ENCODE data around the gene NAA80.

Gene NAA80

GRCh38 chr3:50271314-50271936, 27.8 kb downstream of the NAA80 start:
- TF ChIP-seq EZH2phosphoT487 (IDR thresholded peaks at IDR 0.05; ENCODE audit: borderline replicate concordance) (no peak), CTCF (conservative IDR thresholded peaks at IDR 0.05; ENCODE audit: low read length) (no peak)
- H3K27me3 ChIP-seq (ENCODE audit: insufficient read depth, low read length, poor library complexity, severe bottlenecking): no peaks in the 10 kb centered on the region
- H2AFZ ChIP-seq (ENCODE audit: low read length): no peak overlapping the region
- no peaks in the 10 kb centered on the region for H3K79me2 ChIP-seq (ENCODE audit: insufficient read depth, low read length)
- no peaks in the 10 kb centered on the region for H3K9me2 ChIP-seq (replicated peaks; ENCODE audit: low read depth, low read length)
- H3K4me3 ChIP-seq (ENCODE audit: low read length, poor library complexity, severe bottlenecking): no peak overlapping the region
- no peak overlapping the region for H3K4me2 ChIP-seq (ENCODE audit: low read depth, low read length, poor library complexity, severe bottlenecking)
- H3K4me1 ChIP-seq (ENCODE audit: insufficient read depth, low read length, poor library complexity, severe bottlenecking): no peaks in the 10 kb centered on the region
- H3K36me3 ChIP-seq (ENCODE audit: insufficient read depth, low read length): no peaks in the 10 kb centered on the region
- no peaks in the 10 kb centered on the region for H4K20me1 ChIP-seq (ENCODE audit: insufficient read depth, low read length, poor library complexity, severe bottlenecking)
- H3F3A ChIP-seq (ENCODE audit: low read depth): no peaks in the 10 kb centered on the region
- H3K9ac ChIP-seq (ENCODE audit: low read depth, low read length, poor library complexity, severe bottlenecking): no peak overlapping the region
- H3K9me3 ChIP-seq (ENCODE audit: insufficient read depth, low read depth, low read length): no peaks in the 10 kb centered on the region

GRCh38 chr3:50270422-50271224, 28.6 kb downstream of the NAA80 start:
- no peak overlapping the region for H3K4me2 ChIP-seq (ENCODE audit: low read depth, low read length, poor library complexity, severe bottlenecking)
- no peaks in the 10 kb centered on the region for H3K4me1 ChIP-seq (ENCODE audit: insufficient read depth, low read length, poor library complexity, severe bottlenecking)
- H2AFZ ChIP-seq (ENCODE audit: low read length): no peak overlapping the region
- no peak overlapping the region for H3K9ac ChIP-seq (ENCODE audit: low read depth, low read length, poor library complexity, severe bottlenecking)
- TF ChIP-seq CTCF (conservative IDR thresholded peaks at IDR 0.05; ENCODE audit: low read length) (no peak), EZH2phosphoT487 (IDR thresholded peaks at IDR 0.05; ENCODE audit: borderline replicate concordance) (no peak)
- H3K9me3 ChIP-seq (ENCODE audit: insufficient read depth, low read depth, low read length): no peaks in the 10 kb centered on the region
- no peaks in the 10 kb centered on the region for H3F3A ChIP-seq (ENCODE audit: low read depth)
- no peaks in the 10 kb centered on the region for H4K20me1 ChIP-seq (ENCODE audit: insufficient read depth, low read length, poor library complexity, severe bottlenecking)
- H3K4me3 ChIP-seq (ENCODE audit: low read length, poor library complexity, severe bottlenecking): no peak overlapping the region
- no peaks in the 10 kb centered on the region for H3K27me3 ChIP-seq (ENCODE audit: insufficient read depth, low read length, poor library complexity, severe bottlenecking)
- H3K36me3 ChIP-seq (ENCODE audit: insufficient read depth, low read length): no peaks in the 10 kb centered on the region
- no peaks in the 10 kb centered on the region for H3K9me2 ChIP-seq (replicated peaks; ENCODE audit: low read depth, low read length)
- H3K79me2 ChIP-seq (ENCODE audit: insufficient read depth, low read length): no peaks in the 10 kb centered on the region

GRCh38 chr3:50269977-50270413, 29.2 kb downstream of the NAA80 start:
- no peaks in the 10 kb centered on the region for H3K4me1 ChIP-seq (ENCODE audit: insufficient read depth, low read length, poor library complexity, severe bottlenecking)

More at GRCh38 chr3:50269977-50270413, 29.2 kb downstream of the NAA80 start:
- H3K9ac ChIP-seq (ENCODE audit: low read depth, low read length, poor library complexity, severe bottlenecking): no peak overlapping the region
- no peaks in the 10 kb centered on the region for H3F3A ChIP-seq (ENCODE audit: low read depth)
- H3K9me3 ChIP-seq (ENCODE audit: insufficient read depth, low read depth, low read length): no peaks in the 10 kb centered on the region
- no peak overlapping the region for H2AFZ ChIP-seq (ENCODE audit: low read length)
- H4K20me1 ChIP-seq (ENCODE audit: insufficient read depth, low read length, poor library complexity, severe bottlenecking): no peaks in the 10 kb centered on the region
- H3K27me3 ChIP-seq (ENCODE audit: insufficient read depth, low read length, poor library complexity, severe bottlenecking): no peaks in the 10 kb centered on the region
- H3K36me3 ChIP-seq (ENCODE audit: insufficient read depth, low read length): no peaks in the 10 kb centered on the region
- H3K9me2 ChIP-seq (replicated peaks; ENCODE audit: low read depth, low read length): no peaks in the 10 kb centered on the region
- no peaks in the 10 kb centered on the region for H3K79me2 ChIP-seq (ENCODE audit: insufficient read depth, low read length)
- H3K4me3 ChIP-seq (ENCODE audit: low read length, poor library complexity, severe bottlenecking): no peak overlapping the region
- TF ChIP-seq EZH2phosphoT487 (IDR thresholded peaks at IDR 0.05; ENCODE audit: borderline replicate concordance) (no peak), CTCF (conservative IDR thresholded peaks at IDR 0.05; ENCODE audit: low read length) (no peak)
- no peak overlapping the region for H3K4me2 ChIP-seq (ENCODE audit: low read depth, low read length, poor library complexity, severe bottlenecking)

Data from Loucy (cell line).